Heart right ventricle (tissue), 16 donors: ENCODE measurements around the gene PDPK1. TPM values are rescaled to one million over a fixed set of nuclear protein-coding genes. Genes with fewer than 3 reads are reported as not detected.

Experiments used
- ATAC-seq, 8 donors: fragments of 200-7000 bp; cut with Tn5 transposase; one replicate each; pipeline ENCODE4 v1.9.1; 2020; ENCODE audit warnings: mild to moderate bottlenecking in 8 of 8, moderate library complexity in 8 of 8, moderate number of reproducible peaks in 1 of 8
- DNase-seq, 2 donors: peaks; one replicate each; pipeline ENCODE4 v3.0.0-alpha.2; 2020
- H3K27ac ChIP-seq, 10 donors: fragments of 200-600 bp; sonication (generic) in 2 of 10; one replicate each; pipeline versions ENCODE4 v1.5.0 to v1.8.0; 2020 to 2022; ENCODE audit warnings: mild to moderate bottlenecking in 3 of 10
- H3K27me3 ChIP-seq, 7 donors: fragments of 200-600 bp; one replicate each; pipeline ENCODE4 v1.8.0; 2021 to 2022; ENCODE audit warnings: mild to moderate bottlenecking in 2 of 7
- H3K36me3 ChIP-seq, 9 donors: fragments of 200-600 bp; sonication (generic) in 1 of 9; one replicate each; pipeline versions ENCODE4 v1.5.0 to v1.8.0; 2020 to 2022; ENCODE audit warnings: mild to moderate bottlenecking in 2 of 9
- H3K4me1 ChIP-seq, 9 donors: fragments of 200-600 bp; sonication (generic) in 1 of 9; one replicate each; pipeline versions ENCODE4 v1.5.0 to v1.8.0; 2020 to 2022; ENCODE audit warnings: mild to moderate bottlenecking in 4 of 9
- H3K4me3 ChIP-seq, 10 donors: fragments of 200-600 bp; sonication (generic) in 2 of 10; one replicate each; pipeline versions ENCODE4 v1.5.0 to v1.8.0; 2020 to 2022; ENCODE audit warnings: mild to moderate bottlenecking in 7 of 10, moderate library complexity in 2 of 10
- H3K9me3 ChIP-seq, 11 donors: fragments of 200-600 bp in 10 of 11; sonication (generic) in 2 of 11; one replicate each; pipeline versions ENCODE4 v1.5.0 to v1.8.0; 2013 to 2022; ENCODE audit warnings: mild to moderate bottlenecking in 2 of 11, control low read depth in 1 of 11, moderate library complexity in 1 of 11
- CTCF ChIP-seq, 9 donors: fragments of 200-600 bp; sonication (generic) in 2 of 9; IDR thresholded peaks; one replicate each; pipeline versions ENCODE4 v1.5.0 to v1.8.0; 2021 to 2022; ENCODE audit warnings: antibody characterized with exemption in 9 of 9, mild to moderate bottlenecking in 5 of 9, moderate library complexity in 1 of 9
- WGBS, 2 donors: extraction: QIAGEN DNeasy Blood & Tissue Kit; methylation state at CpG; one replicate each; pipeline ENCODE4 v1.1.7; 2013; ENCODE audit warnings: inconsistent platforms in 1 of 2; 5-methylcytosine and 5-hydroxymethylcytosine counted together
- intact Hi-C, 10 donors: fragments of 100-400 bp; cut with DNase I; formaldehyde crosslinking; loops; one replicate each; pipeline versions ENCODE4 v1.11.1 to v1.14.2; 2022
- polyA plus RNA-seq, 2 donors: library from polyadenylated mRNA; stranded (reverse); fragments of 200-250 nt; gene quantifications; one replicate each; pipeline ENCODE4 v1.2.3, GENCODE V29; 2013
- total RNA-seq, 10 donors: library from RNA; stranded (reverse); fragmentation: NEBNext Ultra II Directional in 3 of 10; extraction: Animal tissue kit (Norgen Biotek cat#: 25700) in 3 of 10; gene quantifications; one replicate each; pipeline versions ENCODE4 v1.2.1 to v1.2.4, GENCODE V29; 2021 to 2023
- donor health status: Arrhythmogenic right ventricular cardiomyopathy.
- donor health status: ischemic (EF 13 %, LVEDD 7.1; RV severe dilation, severe dysfunction).
- donor health status: healthy with polysubstance abuse.
- donor health status: DM: no; HTN: yes; CAD: no.
- donor health status: DM: no; HTN: no; CAD: no.
- donor health status: ischemic (EF 25% LVEDD 6.9; RV normal size, moderate dysfunction).
- donor health status: ischemic (EF 25% LVEDD 5.7; RV mildly dilated, moderate dysfunction).
- donor health status: healthy.
- donor health status: DM: yes; HTN: yes; CAD: no.
- donor health status: Ischemic cardiomyopathy.
- donor health status: ischemic (EF 35%, LVEDD 5.7; RV mildly dilated, moderate dysfunction).
- donor health status: nonischemic (EF 11% LVEDD 7.7; RV severe dilation, severe dysfunction).
- donor health status: DM: yes; HTN: yes; CAD: no.
- donor health status: PGD.
- donor health status: ischemic (EF 29% LVEDD 5.4; RV normal size, mild dysfunction).
- donor health status: nonischemic (EF 23%, LVEDD 6.1; RV moderate dilation, normal function).

Gene PDPK1
- total and polyA plus RNA-seq, 12 donors, result 11.0 to 47.7 (median 37.8) TPM

- no peaks in the 10 kb centered on the region for H3K9me3 ChIP-seq
- 71 to 78% methylated on average over 15 of the region's 15 CpGs for WGBS, 2 donors
- intact Hi-C loops, result loop anchor here in 5 of 10 donors (5.0 kb wide), 2 partner anchors 71 to 156 kb away; partner anchors contain the start of genes CCNF (in 4 of the 5) and ABCA3 (in 2 of the 5)
- ATAC-seq (peak in 5 of 8 donors; percentile 20 to 35 (median 31)), DNase-seq (peak in 1 of 2 donors; percentile 59)
- no peak for TF ChIP-seq CTCF (IDR thresholded peaks at IDR 0.05)
- H3K27me3 ChIP-seq, result no peaks in the 10 kb centered on the region
- no peak overlapping the region for H3K4me3 ChIP-seq
- peaks cover 0 to 27% (median 0%) of the 10 kb centered on the region in 9 donors for H3K36me3 ChIP-seq
- H3K4me1 ChIP-seq, result peaks cover 28 to 58% (median 45%) of the 10 kb centered on the region in 9 donors
- H3K27ac ChIP-seq, result peak overlapping the region in 7 of 10 donors; percentile 32 to 75 (median 59)
Observed at GRCh38 chr16:2498531-2499253, 39.1 kb upstream of the PDPK1 start.

GRCh38 chr16:2499454-2499853 is 38.4 kb upstream of the PDPK1 start:
- DNase-seq (no peak), ATAC-seq (no peak)
- H3K27me3 ChIP-seq, result no peaks in the 10 kb centered on the region
- no peak for TF ChIP-seq CTCF (IDR thresholded peaks at IDR 0.05)
- intact Hi-C loops, result loop anchor here in 5 of 10 donors (5.0 kb wide), 2 partner anchors 72 to 157 kb away; partner anchors contain the start of genes CCNF (in 4 of the 5) and ABCA3 (in 2 of the 5)
- peak overlapping the region in 5 of 10 donors; percentile 12 to 75 (median 59) for H3K27ac ChIP-seq
- peaks cover 0 to 27% (median 0%) of the 10 kb centered on the region in 9 donors for H3K36me3 ChIP-seq
- peaks cover 28 to 58% (median 45%) of the 10 kb centered on the region in 9 donors for H3K4me1 ChIP-seq
- no peak overlapping the region for H3K4me3 ChIP-seq
- WGBS, 2 donors, result 95 to 96% methylated on average over 6 of the region's 6 CpGs
- no peaks in the 10 kb centered on the region for H3K9me3 ChIP-seq

GRCh38 chr16:2499890-2500429 is 37.9 kb upstream of the PDPK1 start:
- Histone ChIP-seq H3K4me3 (no peak overlapping the region), H3K9me3 (no peaks in the 10 kb centered on the region), H3K27ac (peak overlapping the region in 1 of 10 donors; percentile 72), H3K4me1 (peaks cover 28 to 58% (median 45%) of the 10 kb centered on the region in 9 donors), H3K27me3 (no peaks in the 10 kb centered on the region), H3K36me3 (peaks cover 0 to 27% (median 0%) of the 10 kb centered on the region in 9 donors)
- 93 to 95% methylated on average over 29 of the region's 29 CpGs for WGBS, 2 donors
- TF ChIP-seq CTCF (IDR thresholded peaks at IDR 0.05), result no peak
- intact Hi-C loops, result loop anchor here (1.0 to 10.0 kb wide), 11 partner anchors 43 to 345 kb away; partner anchors contain the start of genes CCNF (in 7 of the 10), ABCA3 (in 4 of the 10), CASKIN1 (in 1 of the 10) and ECI1 (in 1 of the 10)
- ATAC-seq (no peak), DNase-seq (no peak)

GRCh38 chr16:2500430-2500917 is 37.3 kb upstream of the PDPK1 start:
- intact Hi-C loops, result loop anchor here in 8 of 10 donors (1.0 to 10.0 kb wide), 11 partner anchors 43 to 346 kb away; partner anchors contain the start of genes CCNF (in 3 of the 8), ABCA3 (in 2 of the 8), CASKIN1 (in 1 of the 8) and ECI1 (in 1 of the 8)
- Histone ChIP-seq H3K27ac (no peak overlapping the region), H3K27me3 (no peaks in the 10 kb centered on the region), H3K4me1 (peaks cover 28 to 58% (median 45%) of the 10 kb centered on the region in 9 donors), H3K9me3 (no peaks in the 10 kb centered on the region), H3K36me3 (peaks cover 0 to 27% (median 0%) of the 10 kb centered on the region in 9 donors), H3K4me3 (no peak overlapping the region)
- DNase-seq (no peak), ATAC-seq (no peak)
- 83 to 89% methylated on average over 20 of the region's 20 CpGs for WGBS, 2 donors
- TF ChIP-seq CTCF (IDR thresholded peaks at IDR 0.05), result no peak
